Activated T-helper 9 cell treated with anti-CD3 and anti-CD28 coated beads, Interleukin-2, amount 50 U/mL, for 16 hours (primary cell): ENCODE measurements around the gene FAM111B.
A peak's percentile ranks its signal among the peaks of the same experiment; 100 is the strongest.
"Not testable (repeated sequence)": the region's sequence is repeated elsewhere in the genome, so short reads cannot be mapped to it uniquely, and the experiment has no call there.

Source experiments
- DNase-seq: peaks from one replicate; pipeline ENCODE4 v3.0.0-alpha.2; 2020; ENCODE audit warnings: low read depth

FAM111B gene, protein sequence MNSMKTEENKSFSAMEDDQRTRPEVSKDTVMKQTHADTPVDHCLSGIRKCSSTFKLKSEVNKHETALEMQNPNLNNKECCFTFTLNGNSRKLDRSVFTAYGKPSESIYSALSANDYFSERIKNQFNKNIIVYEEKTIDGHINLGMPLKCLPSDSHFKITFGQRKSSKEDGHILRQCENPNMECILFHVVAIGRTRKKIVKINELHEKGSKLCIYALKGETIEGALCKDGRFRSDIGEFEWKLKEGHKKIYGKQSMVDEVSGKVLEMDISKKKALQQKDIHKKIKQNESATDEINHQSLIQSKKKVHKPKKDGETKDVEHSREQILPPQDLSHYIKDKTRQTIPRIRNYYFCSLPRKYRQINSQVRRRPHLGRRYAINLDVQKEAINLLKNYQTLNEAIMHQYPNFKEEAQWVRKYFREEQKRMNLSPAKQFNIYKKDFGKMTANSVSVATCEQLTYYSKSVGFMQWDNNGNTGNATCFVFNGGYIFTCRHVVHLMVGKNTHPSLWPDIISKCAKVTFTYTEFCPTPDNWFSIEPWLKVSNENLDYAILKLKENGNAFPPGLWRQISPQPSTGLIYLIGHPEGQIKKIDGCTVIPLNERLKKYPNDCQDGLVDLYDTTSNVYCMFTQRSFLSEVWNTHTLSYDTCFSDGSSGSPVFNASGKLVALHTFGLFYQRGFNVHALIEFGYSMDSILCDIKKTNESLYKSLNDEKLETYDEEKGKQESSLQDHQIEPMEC

DNA sequence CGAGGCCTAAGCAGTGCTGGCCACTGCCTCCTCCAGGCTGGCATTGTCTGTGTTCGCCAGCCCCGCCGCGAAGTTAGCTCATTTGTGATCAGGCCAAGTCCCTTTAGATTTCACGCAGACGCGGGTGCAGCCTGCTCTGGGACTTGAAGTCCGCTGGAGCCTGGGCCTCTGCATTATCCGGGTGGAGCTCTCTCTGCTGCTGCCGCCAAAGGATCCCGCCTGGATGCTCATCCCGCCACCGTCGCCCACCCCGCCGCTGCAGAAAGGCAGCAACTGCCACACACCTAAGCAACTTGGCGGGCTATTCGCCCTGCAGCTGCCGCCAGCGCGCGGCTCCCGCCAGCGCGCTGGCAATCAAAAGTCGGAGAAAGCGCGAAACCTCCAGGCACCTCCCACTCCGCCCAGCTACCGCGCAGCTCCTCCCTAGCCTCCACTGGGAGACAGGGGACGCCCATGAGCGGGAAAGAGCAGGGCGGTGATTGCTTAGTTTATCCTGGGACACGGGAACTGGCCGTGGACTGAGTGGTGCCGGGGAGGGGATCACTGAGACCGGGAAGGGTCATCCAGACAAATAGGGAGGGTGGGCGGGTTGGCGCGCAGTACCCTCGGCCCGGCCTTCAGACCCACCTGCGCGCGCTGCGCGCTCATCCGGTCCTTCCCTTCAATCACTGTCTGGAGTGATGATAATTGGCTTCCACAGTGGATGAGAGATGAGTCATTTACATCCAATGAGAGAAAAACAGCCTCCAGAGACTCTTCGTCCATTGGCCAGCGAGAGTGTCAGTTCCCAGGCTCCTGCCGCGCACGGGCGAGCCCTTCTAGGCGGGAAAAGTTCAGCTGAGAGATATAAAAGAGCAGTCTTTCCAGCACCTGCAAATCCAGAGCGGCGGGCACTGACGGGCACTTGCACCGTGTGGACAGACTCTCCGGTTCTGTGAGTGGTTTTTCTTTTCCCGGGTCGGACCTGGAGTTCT lies at the start of gene FAM111B:
Gene FAM111B (plus strand): TSS at position 875 of the 974 bp plus-strand sequence. CDS start 2,389 bp downstream, outside the sequence.
- peak; percentile 32 for DNase-seq

DNA sequence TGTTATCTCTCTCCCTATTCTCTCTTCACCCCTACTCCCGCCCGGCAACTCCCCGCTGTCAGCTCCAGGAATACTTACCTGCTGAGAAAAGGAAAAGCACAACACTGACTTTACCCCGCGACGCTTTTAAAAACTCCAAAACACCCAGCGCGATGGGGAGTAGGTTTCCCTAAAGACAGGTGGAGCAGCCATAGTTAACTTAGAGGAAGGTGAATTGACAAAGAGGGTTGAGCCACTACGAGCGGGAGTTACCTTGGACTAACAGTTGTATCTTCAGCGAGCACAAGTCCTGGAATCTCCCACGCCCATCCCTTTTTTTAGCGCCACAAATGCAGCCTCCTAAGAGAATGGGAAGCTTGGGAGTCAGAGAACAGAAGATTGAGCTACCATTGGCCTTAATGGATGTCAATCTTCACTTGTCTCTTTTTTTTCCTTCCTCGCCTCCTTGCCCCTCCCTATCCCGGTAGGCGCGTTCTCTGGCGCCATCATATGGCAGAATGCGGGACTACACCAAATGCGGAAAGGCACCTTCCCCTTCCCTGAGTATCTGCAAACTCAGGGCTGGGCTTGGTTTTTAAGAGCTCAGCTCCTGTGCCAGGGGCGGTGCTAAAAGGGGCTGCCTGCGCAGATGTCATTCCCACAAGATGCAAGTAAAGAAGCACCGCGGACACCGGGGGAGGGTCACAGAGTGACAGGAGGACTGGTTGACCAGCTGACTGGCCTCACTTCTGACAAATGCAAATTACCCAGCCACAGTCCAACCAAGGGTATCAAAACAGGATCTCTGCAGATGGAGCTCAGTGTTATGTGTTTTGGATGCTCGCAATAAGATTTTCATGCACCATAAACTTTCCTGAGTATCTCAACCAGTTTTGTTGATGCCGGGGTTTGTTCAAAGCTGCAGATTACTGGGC lies 48.7 kb upstream of the FAM111B start:
- peak; percentile 64 for DNase-seq

DNA sequence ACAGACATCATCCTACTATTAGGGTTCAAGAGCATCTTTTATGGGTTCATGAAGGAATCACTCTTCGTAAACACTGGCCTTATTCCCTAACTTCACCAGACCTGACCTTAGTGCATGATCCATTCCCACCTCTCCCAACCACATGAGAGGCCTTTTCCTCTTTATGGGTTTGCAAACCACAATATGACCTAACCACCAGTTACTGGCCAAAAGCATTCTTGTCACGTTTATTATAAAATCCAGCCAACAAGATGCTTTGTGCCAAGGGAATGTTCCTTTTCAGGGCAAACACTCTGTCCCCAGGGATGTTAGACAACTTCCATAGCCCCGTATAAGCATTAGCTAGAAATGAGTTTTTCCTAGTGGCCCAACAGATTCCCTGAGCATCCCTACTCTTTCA lies 46.9 kb upstream of the FAM111B start:
- DNase-seq: not testable (repeated sequence)

DNA sequence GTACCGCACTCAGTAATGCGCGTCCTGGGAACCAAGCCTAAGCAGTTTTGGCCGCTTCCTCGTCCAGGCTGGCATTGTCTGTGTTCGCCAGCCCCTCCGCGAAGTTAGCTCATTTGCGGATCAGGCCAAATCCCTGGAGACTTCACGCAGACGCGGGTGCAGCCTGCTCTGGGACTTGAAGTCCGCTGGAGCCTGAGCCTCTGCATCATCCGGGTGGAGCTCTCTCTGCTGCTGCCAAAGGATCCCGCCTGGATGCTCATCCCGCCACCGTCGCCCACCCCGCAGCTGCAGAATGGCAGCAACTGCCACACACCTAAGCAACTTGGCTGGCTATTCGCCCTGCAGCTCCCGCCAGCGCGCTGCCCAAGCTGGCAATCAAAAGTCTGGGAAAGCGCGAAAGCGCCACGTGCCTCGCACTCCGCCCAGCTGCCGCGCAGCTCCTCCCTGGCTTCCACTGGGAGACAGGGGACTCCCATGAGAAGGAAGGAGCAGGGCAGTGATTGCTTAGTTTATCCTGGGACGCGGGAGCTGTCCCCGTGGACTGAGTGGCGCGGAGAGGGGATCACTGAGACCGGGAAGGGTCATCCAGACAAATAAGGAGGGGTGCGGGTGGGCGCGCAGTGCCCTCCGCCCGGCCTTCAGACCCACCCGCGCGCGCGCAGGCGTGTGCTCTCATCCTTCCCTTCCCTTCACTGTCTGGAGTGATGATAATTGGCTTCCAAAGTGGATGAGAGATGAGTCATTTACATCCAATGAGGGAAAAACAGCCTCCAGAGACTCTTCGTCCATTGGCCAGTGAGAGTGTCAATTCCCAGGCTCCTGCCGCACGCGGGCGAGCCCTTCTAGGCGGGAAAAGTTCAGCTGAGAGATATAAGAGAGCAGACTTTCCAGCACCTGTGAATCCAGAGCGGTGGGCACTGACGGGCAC lies 44.2 kb upstream of the FAM111B start:
- no peak for DNase-seq

DNA sequence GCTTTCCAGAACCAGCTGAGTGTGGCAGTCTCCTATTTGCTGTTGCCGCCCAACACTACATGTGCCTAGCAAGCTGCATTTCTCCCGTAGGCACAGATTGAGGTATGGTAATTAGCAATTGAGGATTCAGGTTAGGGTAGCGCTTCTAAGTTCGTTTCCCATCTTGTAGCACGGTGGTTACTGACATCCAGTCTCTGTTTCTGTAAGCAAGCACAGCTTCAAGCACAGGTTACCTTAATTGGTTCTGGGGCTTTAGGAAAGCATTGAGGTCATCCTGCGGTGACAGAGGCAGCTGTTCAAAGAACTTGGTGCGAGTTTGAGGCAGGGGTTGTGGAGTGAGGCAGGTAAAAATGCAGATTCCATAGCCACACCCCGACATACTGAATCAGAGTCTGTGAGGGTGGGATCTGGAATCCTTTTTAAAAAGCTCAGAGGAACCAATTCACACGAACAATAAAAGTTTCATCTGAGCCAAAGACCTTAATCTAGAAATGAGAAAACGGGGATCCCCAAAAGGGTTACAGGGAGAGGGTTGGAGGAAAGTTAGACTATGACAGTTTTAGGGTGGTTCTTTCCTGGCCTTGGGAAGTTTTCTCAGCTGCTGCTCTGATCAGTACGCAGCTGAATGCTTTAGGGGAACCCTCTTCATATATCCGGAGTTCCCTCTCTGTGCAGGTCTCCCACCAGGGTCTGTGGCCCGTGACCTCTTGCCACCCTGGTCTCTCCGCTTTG lies 42.9 kb upstream of the FAM111B start:
- DNase-seq: not testable (repeated sequence)

DNA sequence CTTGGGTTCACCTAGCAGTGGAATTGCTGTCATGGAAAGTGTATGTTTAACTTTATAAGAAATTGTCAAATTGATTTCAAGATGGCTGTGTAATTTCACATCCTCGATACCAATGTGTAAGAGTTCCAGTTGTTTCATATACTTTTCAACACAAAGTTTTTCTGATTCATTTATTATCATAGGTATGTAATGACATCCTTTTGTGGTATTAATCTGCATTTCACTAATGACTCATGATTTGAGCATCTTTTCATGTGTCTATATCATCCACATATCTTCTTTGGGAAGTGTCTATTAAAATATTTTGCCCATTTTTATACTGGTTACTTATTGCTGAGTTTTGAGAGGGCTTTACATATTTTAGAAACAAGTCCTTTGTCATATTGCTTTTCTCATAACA lies 38.0 kb upstream of the FAM111B start:
- no peak for DNase-seq

DNA sequence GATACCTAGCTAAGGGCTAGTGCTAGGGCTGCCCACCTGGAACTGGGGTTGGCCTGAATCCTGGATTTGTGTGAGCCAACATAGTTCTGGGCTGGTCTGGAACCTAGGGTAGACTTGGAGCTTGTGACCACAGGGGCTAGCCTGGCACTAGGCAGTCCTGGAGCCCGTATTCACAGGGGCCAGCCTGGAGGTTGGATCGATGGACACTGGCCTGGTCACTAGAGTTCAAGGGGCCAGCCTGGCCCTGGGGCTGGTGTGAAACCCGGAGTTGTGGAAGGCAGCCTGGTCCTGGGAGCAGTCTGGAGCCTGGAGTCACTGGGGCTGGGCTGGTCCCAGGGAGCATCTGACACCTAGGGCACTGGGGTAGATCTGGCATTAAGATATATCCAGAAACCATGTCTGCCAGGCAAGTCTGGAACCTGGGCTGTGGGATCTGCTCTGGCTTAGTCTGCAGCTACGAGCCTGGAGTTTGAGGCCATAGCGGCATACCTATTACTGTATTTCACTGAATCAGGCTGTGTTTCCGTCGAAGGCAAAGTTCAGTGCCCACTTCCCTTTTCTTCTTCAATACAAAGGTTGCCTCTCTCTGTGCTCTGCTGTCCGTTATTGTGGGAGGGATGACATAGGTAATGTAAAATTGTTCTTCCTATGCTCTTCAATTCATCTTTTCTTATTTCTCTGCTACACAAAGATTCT lies 30.0 kb upstream of the FAM111B start:
- no peak for DNase-seq

DNA sequence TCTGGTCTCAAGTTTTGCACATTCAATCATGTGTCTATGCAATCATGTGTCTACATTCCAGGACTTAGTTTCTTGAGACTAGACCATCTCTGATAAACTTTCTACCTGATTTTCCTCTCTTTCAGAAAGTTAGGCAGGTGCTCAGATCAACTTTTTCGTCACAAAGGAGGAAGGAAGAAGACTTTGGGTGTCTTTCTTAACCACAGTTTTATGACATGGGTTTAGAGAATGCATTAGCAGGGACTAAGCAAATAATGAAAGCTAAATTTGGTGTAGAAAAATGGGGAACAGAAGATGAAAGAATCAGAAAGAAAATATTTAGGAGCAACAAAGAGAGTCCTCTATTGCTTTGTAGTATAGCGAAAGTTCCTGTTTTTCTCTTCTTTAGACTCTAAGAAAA lies 28.6 kb upstream of the FAM111B start:
- no peak for DNase-seq

DNA sequence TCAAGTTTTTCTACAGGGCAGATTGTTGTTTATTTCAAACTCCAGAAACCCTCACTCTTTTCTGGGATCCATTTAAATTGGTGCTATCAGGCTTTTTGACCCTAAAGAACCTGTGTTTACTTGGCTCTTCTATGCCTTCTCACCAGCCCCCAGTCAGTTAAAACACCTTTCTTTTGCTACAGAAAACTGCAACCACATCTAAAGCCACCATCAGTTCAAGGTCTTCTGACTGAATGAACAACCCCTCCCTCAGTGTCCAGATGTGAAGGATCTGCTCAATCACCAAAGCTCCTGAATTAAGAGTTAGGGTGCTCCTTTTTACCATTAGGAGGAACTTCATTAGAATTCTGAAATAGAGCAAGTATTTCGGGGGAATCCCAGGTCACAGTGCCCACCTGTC lies 28.0 kb upstream of the FAM111B start:
- no peak for DNase-seq

DNA sequence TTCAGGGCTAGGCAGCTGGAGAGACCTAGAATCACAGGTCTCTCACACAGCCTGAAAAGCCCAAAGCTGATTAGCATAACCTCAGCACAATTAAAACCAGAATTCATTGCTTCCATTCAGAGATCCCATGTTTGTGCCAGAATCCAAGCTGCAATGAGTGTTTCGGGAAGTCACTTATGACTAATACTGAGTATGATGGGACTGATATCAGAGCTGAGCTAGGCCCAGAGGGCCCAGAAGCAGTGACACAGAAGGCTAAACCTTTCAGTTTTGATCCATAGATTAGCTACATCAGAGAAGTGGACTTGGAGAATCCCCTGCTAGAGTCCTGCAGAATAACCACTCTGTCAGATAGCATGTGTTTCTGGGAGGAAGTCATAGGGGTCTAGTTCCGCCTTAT lies 26.6 kb upstream of the FAM111B start:
- not testable (repeated sequence) for DNase-seq

DNA sequence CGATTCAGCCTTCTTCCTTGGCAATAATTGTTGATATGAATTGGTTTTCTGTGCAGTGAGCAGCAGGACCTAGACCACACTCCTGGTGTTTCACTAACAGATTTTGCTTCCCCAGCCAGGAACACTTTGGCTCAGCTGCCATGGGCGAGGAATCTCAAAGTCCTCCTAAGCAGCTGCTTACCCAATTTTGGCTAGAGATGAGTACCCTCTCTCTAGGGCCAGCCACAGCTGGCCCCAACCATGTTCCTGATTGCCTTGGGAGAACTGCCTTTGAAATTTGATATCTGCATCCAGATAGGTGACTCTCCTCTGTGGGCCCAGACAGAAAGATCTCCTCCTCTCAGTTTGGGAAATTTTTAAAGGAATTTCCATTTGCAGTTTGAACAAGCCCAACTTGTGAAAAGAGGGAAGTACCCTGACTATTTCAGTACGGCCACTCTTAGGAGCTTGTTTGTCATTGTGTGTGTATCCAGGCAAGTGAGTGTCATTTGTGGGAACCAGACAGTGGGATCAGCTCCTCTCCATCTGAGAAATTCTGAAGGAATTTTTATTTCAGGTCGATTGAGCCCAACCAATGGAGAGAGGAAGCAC lies 25.5 kb upstream of the FAM111B start:
- DNase-seq: not testable (repeated sequence)

DNA sequence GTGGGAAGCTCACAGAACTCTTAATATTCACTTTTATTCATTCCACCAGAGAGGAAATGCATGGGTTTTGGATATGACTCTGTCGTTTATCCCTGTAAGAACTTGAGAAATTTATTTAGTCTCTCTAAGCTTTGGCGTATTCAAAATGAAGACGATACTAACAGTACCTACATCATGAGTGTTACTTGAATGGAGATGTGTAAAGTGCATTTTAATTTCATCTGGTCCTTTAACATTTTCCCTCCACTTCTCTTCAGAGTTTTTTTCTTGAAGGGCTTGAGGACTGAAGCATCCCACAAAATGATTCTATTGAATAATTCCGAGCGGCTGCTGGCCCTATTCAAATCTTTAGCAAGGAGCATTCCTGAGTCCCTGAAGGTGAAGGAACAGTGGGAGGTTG lies 21.0 kb upstream of the FAM111B start, which contains the start of gene GLYATL1B:
Gene GLYATL1B (plus strand): TSS at position 301 of the 400 bp plus-strand sequence. CDS start 0 bp downstream, at position 301.
- DNase-seq: not testable (repeated sequence)

DNA sequence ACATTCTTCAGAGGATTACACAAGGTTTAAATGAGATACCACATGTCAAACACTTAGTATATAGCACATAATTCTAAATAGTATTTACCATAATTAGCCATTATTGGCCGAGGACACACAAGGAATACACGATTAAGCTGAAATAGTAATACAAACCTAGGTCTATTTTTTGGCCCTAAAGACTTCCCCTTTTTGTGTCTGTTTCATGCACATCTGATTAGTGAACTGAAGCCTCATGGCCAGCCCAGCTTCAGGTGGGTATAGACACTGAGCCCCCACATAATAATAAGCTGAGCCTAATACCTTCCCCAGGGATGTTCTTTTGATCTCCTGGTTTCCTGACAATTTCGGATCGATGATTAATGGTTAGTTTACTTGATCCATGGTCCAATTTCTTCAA lies 18.9 kb upstream of the FAM111B start:
- DNase-seq: no peak

DNA sequence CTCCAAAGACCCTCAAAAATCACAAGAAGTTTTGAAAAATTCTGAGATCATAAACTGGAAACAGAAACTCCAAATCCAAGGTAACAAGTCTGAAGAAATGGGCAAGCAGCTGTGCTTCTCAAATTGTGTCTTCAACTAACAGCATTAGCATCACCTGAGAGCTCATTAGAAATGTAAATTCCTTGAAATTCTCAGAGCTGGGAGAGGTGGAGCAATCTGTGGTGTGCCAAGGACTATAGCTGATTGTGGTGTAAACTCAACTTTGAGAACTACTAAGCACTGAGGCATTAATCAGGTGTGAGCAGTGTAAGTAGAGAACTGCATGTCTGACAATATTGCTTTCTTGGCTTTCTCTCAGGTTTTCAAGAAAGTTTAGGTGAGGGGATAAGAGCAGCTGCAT lies 13.5 kb upstream of the FAM111B start:
- DNase-seq: not testable (repeated sequence)

DNA sequence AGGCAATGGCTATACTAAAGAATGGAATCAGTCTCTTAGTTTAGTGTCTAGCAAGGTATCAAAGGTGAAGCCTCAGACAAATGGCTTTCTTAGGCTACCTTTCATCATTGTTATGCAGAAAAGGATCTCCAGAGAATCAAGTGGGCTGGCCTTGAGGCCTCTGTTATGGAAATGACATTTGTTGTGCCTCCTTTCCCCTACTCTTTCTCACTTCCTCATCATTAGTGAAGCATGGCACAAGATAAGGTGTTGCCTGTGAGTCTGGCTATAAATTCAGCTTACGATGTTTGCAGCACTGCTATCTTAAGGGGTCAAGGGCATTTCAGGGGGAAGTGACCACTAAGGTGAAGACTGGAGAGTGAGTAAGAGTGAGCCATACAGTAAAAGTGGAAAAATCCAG lies 11.8 kb upstream of the FAM111B start:
- DNase-seq: not testable (repeated sequence)

DNA sequence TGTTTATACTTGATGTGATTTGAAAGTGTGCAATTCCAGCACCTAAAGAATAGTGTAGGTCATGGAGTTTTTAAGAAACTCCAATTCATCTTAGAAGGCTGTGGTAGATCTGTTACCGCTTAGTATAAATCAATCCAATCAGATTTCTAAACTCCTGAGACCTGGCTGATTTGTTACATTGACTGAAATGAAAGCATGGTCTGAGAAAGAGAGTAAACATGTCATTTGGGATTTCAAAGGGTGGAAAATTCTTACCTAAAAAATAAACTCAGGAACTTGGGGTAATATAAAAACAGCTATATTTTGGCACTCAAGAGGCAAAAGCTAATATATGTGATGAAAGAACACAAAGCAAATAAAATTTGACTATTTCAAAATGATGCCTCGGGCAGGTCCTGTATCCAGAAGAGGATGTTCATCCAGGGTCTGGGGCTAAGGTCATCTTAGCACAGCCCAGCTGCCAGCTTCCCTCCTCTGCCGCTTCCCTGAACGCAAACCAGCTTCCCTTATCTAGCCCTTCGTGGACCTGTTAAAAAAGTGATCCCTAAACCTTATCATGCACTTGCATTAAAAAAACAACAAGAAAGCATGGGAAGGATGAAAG lies 11.0 kb upstream of the FAM111B start:
- not testable (repeated sequence) for DNase-seq

DNA sequence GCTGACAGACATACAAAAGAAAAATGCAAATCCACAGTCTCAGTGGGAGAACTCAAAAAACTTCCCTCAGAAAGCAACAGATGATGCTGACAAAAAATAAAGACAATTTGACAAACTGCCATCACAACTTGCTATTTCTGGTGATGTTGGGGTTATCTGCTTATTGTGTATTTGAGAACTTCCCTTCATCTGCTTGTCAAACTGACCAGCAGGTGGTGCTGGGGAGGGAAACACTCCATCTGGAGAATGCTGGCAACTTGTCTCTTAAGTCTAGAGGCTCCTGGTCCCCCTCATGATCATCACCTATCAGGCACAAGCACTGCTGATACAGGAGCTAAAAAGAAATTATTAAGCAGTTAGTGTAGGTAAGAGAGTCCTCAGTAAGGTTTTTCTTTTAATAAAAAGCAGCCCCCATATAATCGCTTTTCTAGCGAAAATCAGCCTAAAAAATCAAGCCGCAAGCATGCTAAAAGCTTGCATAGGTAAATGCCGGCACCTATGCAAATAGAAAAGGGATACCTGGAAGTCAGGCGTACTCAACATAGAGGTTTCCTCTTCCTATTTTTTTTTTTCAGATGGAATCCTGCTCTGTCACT lies 9.8 kb upstream of the FAM111B start:
- DNase-seq: peak; percentile 42
